ENCODE data around the gene PTTG1.

- TF ChIP-seq POLR2A (IDR thresholded peaks at IDR 0.05): no peak
- no peak for TF ChIP-seq CTCF (IDR thresholded peaks at IDR 0.05)
Measured at GRCh38 chr5:160478163-160478562, 56.5 kb downstream of the PTTG1 start.

Data from breast epithelium (tissue), 3 donors.